Stimulated activated naive CD4-positive, alpha-beta T cell treated with Interleukin-2 at 50 U/mL for 16 hours (primary cell): Measurements from ENCODE around the gene WDR43.

Experiments
- DNase-seq: peaks from one replicate; lab custom pipeline; 2025; lab: John Stamatoyannopoulos, UW

WDR43 gene

DNA sequence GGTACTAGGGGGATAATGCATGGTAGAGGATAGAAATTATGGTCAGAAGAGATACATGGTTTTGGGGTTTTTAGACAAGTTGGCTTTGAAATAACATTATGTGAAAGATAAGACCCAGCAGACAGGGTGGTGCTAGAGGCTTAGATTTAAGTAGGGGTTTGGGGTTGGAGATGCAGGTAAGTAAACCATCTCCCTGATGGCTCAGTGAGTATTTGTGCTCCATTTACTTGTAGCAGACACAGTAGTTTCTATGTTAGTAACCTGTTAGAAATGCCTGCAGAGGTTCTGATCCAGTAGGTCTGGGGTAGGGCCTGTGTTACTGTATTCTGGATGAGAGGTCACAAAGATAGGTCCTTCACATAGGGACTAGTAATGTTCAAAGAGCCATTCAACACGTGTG is 13.7 kb downstream of the WDR43 start:
- no peak for DNase-seq

DNA sequence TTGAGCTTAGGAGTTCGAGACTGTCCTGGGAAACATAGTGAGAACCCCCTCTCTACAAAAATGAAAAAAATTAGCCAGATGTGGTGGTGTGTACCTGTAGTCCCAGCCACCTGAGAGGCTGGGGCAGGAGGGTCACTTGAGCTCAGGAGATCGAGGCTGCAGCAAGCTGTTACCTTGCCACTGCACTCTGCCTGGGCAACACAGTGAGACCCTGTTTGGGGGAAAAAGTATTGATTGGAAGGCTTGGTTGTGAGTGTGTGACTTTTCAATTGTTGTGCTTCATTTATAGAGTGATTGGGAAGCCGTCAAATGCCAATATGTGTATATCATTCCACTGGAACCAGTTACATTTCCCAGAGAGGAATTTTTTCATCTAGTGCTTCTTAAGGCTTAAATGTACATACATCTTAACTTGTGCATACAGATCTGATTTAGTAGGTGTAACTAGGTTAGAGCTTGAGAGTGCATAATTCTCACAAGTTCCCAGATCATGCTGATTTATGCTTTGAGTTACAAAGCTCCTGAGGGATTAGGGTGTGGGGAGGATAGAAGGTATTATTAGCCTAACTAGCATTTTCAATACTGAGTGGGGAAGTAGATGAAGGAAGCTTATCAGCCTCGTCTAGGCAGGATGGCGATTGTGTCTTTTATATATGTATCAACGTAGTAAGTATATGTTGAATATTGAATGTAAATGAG is 15.3 kb downstream of the WDR43 start:
- no peak for DNase-seq

DNA sequence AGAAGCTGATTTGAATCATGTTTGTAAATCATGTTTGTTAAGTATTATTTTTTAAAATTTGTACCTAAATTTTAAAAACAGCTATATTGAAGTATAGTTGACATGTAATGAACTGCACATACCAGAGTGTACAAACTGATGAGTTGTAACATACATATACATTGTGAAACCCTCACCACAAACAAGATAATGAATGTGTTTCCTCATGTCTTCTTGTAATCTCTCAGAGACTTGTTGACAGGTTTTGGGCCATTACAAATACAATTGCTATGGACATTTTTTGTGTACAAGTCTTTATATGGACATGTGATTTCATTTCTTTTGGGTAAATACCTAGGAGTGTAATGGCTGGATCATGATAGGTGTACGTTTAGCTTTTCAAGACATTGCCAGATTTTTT is 21.5 kb downstream of the WDR43 start:
- no peak for DNase-seq

DNA sequence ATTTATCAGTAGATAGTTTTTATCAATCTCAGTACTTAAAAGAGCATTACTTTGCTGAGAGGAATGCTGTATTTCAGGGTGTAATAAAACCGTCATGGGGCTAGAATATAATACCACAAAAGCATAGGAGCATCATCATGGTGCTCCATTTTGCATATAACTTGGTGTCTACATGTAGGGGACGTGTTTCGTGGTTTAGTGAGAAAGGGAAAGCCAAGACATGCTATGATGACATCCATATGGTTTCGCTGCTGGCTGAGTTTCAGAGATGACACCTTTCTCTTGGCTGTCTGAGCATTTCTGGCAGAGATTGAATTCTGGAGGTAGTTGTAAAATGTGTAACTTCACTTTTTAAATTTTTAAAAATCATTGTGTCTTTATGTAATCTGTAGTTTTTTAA is 32.4 kb downstream of the WDR43 start:
- no peak for DNase-seq

DNA sequence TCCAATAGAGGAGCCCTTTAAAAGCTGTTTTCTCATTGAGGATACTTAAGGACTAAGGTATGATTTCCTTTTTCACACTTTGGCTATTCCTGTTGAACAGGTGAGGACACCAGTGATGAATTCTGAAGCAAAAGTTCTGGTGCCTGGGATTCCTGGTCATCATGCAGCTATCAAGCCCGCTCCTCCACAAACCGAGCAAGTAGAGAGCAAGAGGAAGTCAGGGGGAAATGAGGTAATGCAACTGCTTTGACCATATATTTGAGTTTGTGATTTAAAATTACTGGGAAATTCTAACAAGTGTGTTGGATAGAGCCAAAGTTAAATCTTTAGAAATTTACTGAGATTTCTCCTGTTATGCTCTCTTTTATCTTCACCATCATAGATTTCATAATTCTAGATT is 33.0 kb downstream of the WDR43 start:
- DNase-seq = no peak

DNA sequence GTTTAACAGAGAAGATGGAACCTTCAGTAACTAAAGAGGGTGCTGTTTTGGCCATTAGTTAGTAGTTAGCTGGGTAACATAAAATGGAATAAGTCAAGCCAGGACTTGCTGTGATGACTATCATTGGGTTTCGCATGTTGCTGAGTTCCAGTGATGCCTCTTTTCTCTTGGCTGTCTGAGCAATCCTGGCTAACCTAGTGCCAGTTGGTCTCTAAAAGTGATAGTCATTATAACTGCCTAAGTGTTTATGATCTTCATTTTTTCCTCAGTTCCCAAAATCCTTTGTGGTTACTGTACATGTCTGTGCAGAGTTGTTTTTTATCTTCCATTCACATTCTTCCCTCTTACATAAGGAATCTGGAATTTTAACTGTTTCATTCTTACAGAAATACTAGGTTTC is 33.4 kb downstream of the WDR43 start:
- DNase-seq = no peak

GRCh38 chr2:28929581-28929980 is 35.1 kb downstream of the WDR43 start:
- no peak for DNase-seq

- DNase-seq = no peak
These were observed 35.7 kb downstream of the WDR43 start for GRCh38 chr2:28930205-28930604.

DNA sequence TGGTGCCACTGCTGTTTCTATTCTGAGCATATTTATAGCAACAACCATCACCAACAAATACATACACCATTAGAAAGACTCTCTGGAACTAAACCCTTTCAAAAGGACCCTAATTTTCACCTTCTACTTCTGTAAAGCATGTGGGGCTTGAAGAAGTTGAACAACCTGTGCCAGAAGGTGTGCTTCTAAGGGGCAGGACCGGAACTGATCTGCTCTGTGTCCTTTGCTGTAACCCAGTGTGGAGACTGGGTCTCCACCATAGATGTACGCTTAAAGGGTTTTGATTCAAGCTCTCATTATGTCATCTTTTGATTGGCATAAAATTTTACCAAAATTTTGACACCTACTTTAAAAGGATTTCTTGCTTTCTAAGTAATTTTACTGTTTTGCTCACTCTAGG is 40.3 kb downstream of the WDR43 start:
- no peak for DNase-seq

GRCh38 chr2:28941008-28941407 is 46.5 kb downstream of the WDR43 start:
- DNase-seq = no peak

DNA sequence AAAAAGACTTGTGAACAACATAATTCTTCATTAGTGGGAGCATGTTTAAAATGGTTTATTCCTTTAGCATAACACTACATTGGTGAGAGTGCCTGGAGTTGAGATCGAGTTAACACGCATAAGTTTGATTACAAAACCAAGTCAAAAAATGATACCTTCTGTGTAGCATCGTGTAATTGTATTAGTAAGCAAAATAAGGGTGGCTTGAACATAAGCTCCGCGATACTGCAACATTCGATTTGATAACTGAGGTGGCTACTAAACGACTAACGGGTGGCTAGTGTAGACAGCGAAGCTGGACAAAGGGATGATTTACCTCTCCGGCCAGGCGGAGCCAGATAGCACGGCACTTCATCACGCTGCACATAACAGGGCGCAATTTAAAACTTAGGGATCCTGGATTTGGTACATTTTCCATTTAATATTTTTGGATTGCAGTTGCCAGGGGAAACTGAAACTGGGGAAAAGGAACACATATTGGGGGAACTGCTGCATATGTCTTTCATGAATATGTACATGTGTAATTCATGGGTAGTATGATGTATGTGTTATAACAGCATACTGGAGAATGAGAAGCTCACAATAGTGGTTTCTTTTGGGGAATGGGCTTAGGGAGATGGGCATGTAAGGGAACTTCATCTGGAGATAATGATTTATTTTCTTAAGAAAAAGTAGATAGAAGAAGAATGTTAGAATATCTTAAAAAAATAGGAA is 50.2 kb downstream of the WDR43 start:
- no peak for DNase-seq

DNA sequence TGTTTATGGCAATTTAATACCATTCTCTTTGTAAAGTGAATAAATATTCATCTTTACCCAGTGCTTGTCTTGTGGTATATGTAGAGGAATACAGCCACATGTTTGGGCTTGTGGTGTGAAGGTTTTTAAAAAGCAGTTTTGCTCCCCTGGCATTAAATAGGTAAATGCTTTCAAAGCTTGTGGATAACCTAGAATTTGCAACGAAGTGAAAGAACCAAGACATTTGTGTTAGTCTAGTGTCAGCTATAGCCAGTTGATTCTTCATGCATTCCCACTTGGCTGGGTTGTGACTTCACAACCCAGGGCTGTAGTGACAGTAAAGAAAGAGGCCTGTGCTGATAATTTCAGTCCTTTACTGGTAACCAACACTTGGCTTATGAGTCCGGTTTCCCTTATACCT is 53.7 kb downstream of the WDR43 start:
- no peak for DNase-seq

GRCh38 chr2:28949190-28949589 is 54.7 kb downstream of the WDR43 start:
- DNase-seq = no peak

GRCh38 chr2:28949617-28950305 is 55.3 kb downstream of the WDR43 start:
- DNase-seq = no peak

- no peak for DNase-seq
These were observed 56.6 kb downstream of the WDR43 start for GRCh38 chr2:28950941-28951630.

GRCh38 chr2:28951910-28952835 is 57.7 kb downstream of the WDR43 start:
- DNase-seq = no peak

GRCh38 chr2:28952836-28953211 is 58.4 kb downstream of the WDR43 start:
- DNase-seq = no peak

GRCh38 chr2:28955467-28955866 is 61.0 kb downstream of the WDR43 start:
- DNase-seq = no peak

DNA sequence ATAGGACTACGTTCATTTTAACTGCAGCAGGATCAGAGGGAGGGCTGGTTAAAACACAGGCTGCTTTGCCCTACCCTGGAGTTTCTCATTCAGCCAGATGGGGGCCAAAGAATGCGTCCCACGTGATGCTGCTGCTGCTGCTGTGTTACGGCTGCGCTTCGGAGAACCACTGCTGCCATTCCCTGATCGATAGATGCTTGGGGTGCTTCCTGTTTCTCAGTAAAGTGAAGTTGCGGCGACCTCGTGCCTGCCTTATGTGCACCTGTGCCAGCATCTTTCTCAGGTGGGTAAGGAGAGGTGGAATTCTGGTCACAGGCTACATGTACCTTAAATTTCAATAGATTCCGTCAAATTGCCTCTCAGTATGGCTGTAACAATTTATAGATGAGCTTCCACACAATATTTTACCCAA is 62.0 kb downstream of the WDR43 start:
- peak; percentile 43 for DNase-seq

- DNase-seq = no peak
These were observed 62.4 kb downstream of the WDR43 start for GRCh38 chr2:28956890-28957289.

GRCh38 chr2:28958689-28959088 is 64.2 kb downstream of the WDR43 start:
- DNase-seq = peak; percentile 6

- no peak for DNase-seq
These were observed 65.9 kb downstream of the WDR43 start for GRCh38 chr2:28960401-28960800.
